ENCODE results near the gene ATF6. TPM values are rescaled to one million over a fixed set of nuclear protein-coding genes. Genes with fewer than 3 reads are reported as not detected.

The ATF6 gene
- total RNA-seq, 1 donor from 2014 or later = 26.7 TPM

GRCh38 chr1:161973924-161974845, 208.1 kb downstream of the ATF6 start:
- peak; percentile 77 for DNase-seq

- DNase-seq = no peak
These were observed 212.1 kb downstream of the ATF6 start for GRCh38 chr1:161978011-161978790.

GRCh38 chr1:161981126-161981525, 215.0 kb downstream of the ATF6 start:
- DNase-seq = no peak

- peak; percentile 33 for DNase-seq
These were observed 215.8 kb downstream of the ATF6 start for GRCh38 chr1:161981735-161982506.

- peak; percentile 76 for DNase-seq
These were observed 216.4 kb downstream of the ATF6 start for GRCh38 chr1:161982507-161982895.

GRCh38 chr1:161982917-161983316, 216.8 kb downstream of the ATF6 start:
- peak; percentile 82 for DNase-seq

GRCh38 chr1:161983725-161984124, 217.6 kb downstream of the ATF6 start:
- no peak for DNase-seq

GRCh38 chr1:161985301-161985822, 219.2 kb downstream of the ATF6 start:
- peak; percentile 26 for DNase-seq

- peak; percentile 93 for DNase-seq
These were observed 220.2 kb downstream of the ATF6 start for GRCh38 chr1:161986328-161986727.

GRCh38 chr1:161987303-161987702, 221.2 kb downstream of the ATF6 start:
- peak; percentile 48 for DNase-seq

GRCh38 chr1:161987872-161988271, 221.8 kb downstream of the ATF6 start:
- peak; percentile 64 for DNase-seq

- DNase-seq = no peak
These were observed 222.3 kb downstream of the ATF6 start for GRCh38 chr1:161988413-161988812.

GRCh38 chr1:161989108-161989507, 223.0 kb downstream of the ATF6 start:
- no peak for DNase-seq

- DNase-seq = no peak
These were observed 223.7 kb downstream of the ATF6 start for GRCh38 chr1:161989786-161990185.

- no peak for DNase-seq
These were observed 227.5 kb downstream of the ATF6 start for GRCh38 chr1:161993576-161993975.

- DNase-seq = peak; percentile 64
These were observed 228.1 kb downstream of the ATF6 start for GRCh38 chr1:161994175-161994668.

- no peak for DNase-seq
These were observed 231.0 kb downstream of the ATF6 start for GRCh38 chr1:161997152-161997551.

- no peak for DNase-seq
These were observed 232.7 kb downstream of the ATF6 start for GRCh38 chr1:161998811-161999210.

- no peak for DNase-seq
These were observed 233.4 kb downstream of the ATF6 start for GRCh38 chr1:161999301-162000052.

- no peak for DNase-seq
These were observed 233.9 kb downstream of the ATF6 start for GRCh38 chr1:162000053-162000420.

Data from tongue (tissue), 2 donors.